Measurements from ENCODE around the gene SPOCK2.

GRCh38 chr10:72073708-72074573 is 14.4 kb downstream of the SPOCK2 start:
- TF ChIP-seq CTCF (IDR thresholded peaks at IDR 0.05) (no peak), POLR2A (IDR thresholded peaks at IDR 0.05) (no peak)

All from prostate gland (tissue), 2 donors.